HL-60 (cell line): ENCODE results near the gene MARCKS.

ENCODE experiments used
- DNase-seq, 2 experiments: peaks; one replicate each; pipeline ENCODE4 v3.0.0-alpha.2; 2010 to 2020; ENCODE audit warnings: low read depth in 1 of 2, low spot score in 1 of 2
- H3K27ac ChIP-seq: fragments of 250-450 bp; sonication (Bioruptor Pico); replicated peaks from 2 replicates; pipeline ENCODE4 v1.5.1; 2020; ENCODE audit warnings: mild to moderate bottlenecking, moderate library complexity
- H3K27me3 ChIP-seq: fragments of 250-450 bp; sonication (Bioruptor Pico); 2 replicates; pipeline ENCODE4 v1.5.1; 2021; ENCODE audit warnings: mild to moderate bottlenecking, moderate library complexity; ENCODE audit not compliant: insufficient read depth, poor library complexity, severe bottlenecking
- H3K4me3 ChIP-seq: replicated peaks from 2 replicates; pipeline ENCODE4 v1.5.1; 2011; ENCODE audit warnings: mild to moderate bottlenecking, control low read depth, low read length; ENCODE audit not compliant: insufficient read depth
- CTCF ChIP-seq: IDR thresholded peaks from one replicate; pipeline ENCODE4 v1.5.1; 2011; ENCODE audit warnings: low read length, control low read depth, inconsistent platforms; ENCODE audit not compliant: insufficient read depth
- GABPA ChIP-seq: IDR thresholded peaks from 2 replicates; pipeline ENCODE4 v1.6.1; 2012; ENCODE audit warnings: low read depth
- POLR2AphosphoS5 ChIP-seq: IDR thresholded peaks from 2 replicates; pipeline ENCODE4 v1.6.1; 2012; ENCODE audit warnings: low read depth
- SPI1 ChIP-seq: IDR thresholded peaks from 2 replicates; pipeline ENCODE4 v1.6.1; 2012; ENCODE audit warnings: low read depth, mild to moderate bottlenecking, borderline replicate concordance
- TF ChIP-seq, protein P1 (sequence below): IDR thresholded peaks from 2 replicates; pipeline ENCODE4 v1.6.1; 2012; ENCODE audit warnings: low read depth; ENCODE audit not compliant: insufficient replicate concordance

MARCKS gene

DNA sequence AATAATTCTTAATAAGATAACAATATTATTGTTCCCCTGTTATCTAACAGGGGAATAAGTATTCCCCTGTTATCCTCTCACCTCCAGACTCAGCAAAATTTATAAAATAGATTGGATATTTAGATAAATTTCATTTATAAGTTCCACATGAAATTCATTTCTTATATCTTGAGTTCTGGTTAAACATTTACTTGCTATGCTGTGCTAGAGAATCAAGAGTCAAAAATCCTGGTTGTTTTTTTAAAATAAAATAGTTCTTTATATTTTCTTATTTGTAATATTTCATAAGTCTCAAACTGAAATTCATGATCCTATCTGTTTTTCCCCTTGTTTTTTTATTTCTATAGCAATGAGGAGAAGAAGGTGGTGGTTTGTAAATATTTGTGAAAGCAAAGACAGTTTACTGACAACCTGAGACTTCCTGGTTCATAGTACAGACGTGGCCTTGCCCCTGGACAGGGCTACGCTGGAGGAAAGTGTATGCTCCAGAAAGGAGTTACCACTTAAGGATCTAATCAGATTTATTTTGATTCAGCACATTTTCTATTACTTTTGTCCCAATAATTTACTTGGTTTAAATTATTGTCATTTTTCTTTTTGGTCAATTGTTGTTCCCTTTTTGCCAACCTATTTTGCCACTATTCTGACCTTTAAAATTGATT, 37.8 kb upstream of the MARCKS start:
- Histone ChIP-seq H3K27ac (no peak overlapping the region), H3K4me3 (no peak overlapping the region), H3K27me3 (no peaks in the 10 kb centered on the region)
- DNase-seq = no peak
- TF ChIP-seq GABPA = no peak
- TF ChIP-seq CTCF = no peak
- TF ChIP-seq SPI1 = no peak
- TF ChIP-seq POLR2AphosphoS5 = no peak

DNA sequence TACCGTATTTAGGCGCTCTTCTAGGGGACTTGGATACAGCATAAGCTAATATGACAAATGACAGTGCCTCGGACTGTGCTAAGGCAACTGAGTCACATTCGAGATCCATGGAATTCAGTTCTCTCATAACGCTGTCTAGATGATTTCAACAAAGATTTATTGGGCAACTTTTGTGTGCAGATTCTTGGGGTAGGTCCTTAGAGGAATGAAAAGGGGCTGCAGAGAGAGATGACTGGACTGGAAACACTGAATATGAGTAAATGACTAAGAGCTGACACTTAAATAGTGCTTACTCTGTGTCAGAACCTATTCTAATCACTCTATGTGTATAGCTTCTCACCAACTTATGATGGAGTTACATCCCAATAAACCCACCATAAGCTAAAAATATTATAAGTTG, 36.4 kb upstream of the MARCKS start:
- H3K4me3 ChIP-seq = no peak overlapping the region
- no peak for DNase-seq
- no peak overlapping the region for H3K27ac ChIP-seq
- no peak for TF ChIP-seq SPI1
- no peaks in the 10 kb centered on the region for H3K27me3 ChIP-seq

- H3K4me3 ChIP-seq = no peak overlapping the region
- TF ChIP-seq CTCF (no peak), POLR2AphosphoS5 (no peak), SPI1 (no peak), GABPA (no peak)
- TF ChIP-seq, protein P1, sequence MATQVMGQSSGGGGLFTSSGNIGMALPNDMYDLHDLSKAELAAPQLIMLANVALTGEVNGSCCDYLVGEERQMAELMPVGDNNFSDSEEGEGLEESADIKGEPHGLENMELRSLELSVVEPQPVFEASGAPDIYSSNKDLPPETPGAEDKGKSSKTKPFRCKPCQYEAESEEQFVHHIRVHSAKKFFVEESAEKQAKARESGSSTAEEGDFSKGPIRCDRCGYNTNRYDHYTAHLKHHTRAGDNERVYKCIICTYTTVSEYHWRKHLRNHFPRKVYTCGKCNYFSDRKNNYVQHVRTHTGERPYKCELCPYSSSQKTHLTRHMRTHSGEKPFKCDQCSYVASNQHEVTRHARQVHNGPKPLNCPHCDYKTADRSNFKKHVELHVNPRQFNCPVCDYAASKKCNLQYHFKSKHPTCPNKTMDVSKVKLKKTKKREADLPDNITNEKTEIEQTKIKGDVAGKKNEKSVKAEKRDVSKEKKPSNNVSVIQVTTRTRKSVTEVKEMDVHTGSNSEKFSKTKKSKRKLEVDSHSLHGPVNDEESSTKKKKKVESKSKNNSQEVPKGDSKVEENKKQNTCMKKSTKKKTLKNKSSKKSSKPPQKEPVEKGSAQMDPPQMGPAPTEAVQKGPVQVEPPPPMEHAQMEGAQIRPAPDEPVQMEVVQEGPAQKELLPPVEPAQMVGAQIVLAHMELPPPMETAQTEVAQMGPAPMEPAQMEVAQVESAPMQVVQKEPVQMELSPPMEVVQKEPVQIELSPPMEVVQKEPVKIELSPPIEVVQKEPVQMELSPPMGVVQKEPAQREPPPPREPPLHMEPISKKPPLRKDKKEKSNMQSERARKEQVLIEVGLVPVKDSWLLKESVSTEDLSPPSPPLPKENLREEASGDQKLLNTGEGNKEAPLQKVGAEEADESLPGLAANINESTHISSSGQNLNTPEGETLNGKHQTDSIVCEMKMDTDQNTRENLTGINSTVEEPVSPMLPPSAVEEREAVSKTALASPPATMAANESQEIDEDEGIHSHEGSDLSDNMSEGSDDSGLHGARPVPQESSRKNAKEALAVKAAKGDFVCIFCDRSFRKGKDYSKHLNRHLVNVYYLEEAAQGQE = no peak
- DNase-seq = no peak
- H3K27me3 ChIP-seq = no peaks in the 10 kb centered on the region
- H3K27ac ChIP-seq = no peak overlapping the region
These were observed 35.7 kb upstream of the MARCKS start for GRCh38 chr6:113821445-113821844.

DNA sequence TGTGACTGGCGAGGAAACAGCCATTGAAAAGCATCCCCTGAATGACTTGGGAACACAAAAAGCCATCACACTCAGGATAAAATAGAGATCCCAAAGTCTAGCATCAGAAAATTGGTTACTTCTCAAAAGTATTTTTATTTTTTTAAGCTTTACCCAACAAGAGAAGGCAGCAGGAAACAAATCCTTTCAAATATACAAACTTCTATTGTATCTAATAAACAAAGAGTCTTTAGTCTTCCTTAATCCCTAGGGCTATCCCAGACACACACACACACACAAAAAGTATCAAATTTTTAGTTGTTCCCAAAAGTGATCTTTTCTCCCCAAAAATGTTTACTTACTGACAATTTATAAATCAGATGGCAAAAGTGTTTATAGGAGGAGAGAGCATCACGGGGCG, 33.2 kb upstream of the MARCKS start:
- Histone ChIP-seq H3K27ac (no peak overlapping the region), H3K4me3 (no peak overlapping the region), H3K27me3 (no peaks in the 10 kb centered on the region)
- TF ChIP-seq SPI1 (no peak), GABPA (no peak), CTCF (no peak), POLR2AphosphoS5 (no peak)
- TF ChIP-seq, protein P1 = no peak
- DNase-seq = no peak
